Measurements from ENCODE around the gene NMNAT2.

DNA sequence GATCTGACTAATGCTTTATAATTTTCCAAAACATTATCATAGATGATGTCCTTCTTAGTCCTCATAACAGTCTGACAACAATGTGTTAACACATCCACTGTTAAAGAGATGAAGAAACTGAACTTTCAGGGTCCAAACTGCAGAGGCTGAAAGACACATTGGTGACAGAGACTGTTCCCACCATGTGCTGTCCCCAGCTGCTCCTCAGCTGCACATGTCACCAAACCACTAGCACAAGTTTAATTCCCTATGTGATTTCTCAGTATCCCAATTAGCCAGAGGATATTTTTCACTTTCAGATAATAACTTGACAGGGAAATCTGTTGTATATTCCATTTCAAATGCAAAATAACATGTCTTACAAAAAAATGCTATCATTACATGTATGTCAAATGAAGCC, 207.5 kb downstream of the NMNAT2 start:
- no peak for TF ChIP-seq EZH2 (IDR thresholded peaks at IDR 0.05; ENCODE audit: borderline replicate concordance, low read depth, low read length, poor library complexity, severe bottlenecking)
- TF ChIP-seq CTCF (conservative IDR thresholded peaks at IDR 0.05; ENCODE audit: low read depth, low read length) = no peak
